Ureter (tissue), 1 donor: Measurements from ENCODE around the gene GALNT18. TPM values are rescaled to one million over a fixed set of nuclear protein-coding genes. Genes with fewer than 3 reads are reported as not detected.

ENCODE experiments used
- DNase-seq: peaks from one replicate; pipeline ENCODE4 v3.0.0-alpha.2; 2020; ENCODE audit warnings: low spot score
- total RNA-seq: library from RNA; stranded (reverse); gene quantifications from one replicate; pipeline ENCODE4 v1.2.4, GENCODE V29; 2023
- donor health status: DM: yes; HTN: yes; CAD: no.

GALNT18 gene
- total RNA-seq, 1 donor from 2014 or later = 13.3 TPM

- DNase-seq = no peak
Observed at GRCh38 chr11:11313902-11314692, 307.7 kb downstream of the GALNT18 start.

- DNase-seq = no peak
Observed at GRCh38 chr11:11313426-11313825, 308.4 kb downstream of the GALNT18 start.

- no peak for DNase-seq
Observed at GRCh38 chr11:11312738-11313137, 309.1 kb downstream of the GALNT18 start.

DNA sequence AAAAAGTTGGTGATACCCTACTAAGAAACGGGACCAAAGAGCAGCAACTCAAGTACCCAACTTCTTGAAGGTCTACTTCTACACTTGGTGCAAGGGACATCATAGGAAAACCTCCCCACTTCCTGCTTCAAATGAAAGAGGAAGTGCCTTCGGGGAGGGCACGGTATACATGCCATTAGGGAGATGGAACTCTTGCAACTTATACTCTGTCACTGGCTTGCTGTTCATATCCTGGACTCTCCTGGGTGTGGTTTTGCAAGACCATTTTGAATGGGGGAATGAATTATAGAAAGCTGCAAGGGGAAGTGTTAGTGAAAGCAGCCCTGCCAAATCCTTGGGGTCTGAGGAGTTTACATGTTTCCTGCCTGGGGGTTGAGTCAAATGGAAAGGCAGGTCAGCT lies 310.6 kb downstream of the GALNT18 start:
- DNase-seq = no peak

DNA sequence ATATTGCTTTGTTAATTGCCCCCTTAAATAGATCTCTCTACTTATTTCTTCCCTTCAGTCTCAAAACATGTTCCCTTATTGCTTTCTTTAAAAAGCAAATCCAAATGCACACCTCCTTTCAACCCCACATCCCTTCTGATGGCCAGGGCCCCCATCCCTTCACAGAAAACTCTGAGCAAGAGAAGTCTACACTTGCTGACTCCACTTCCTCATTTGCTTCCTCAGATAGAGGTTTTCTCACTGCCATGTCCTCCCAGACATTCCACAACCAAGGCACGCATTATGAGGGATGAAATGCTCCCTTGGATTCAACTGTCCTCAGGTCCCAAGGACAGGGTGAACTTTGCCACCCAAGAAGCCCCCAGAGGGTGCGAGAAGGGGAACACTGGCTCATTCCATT lies 311.9 kb downstream of the GALNT18 start:
- DNase-seq = no peak

- DNase-seq = no peak
Observed at GRCh38 chr11:11308249-11308648, 313.6 kb downstream of the GALNT18 start.

- no peak for DNase-seq
Observed at GRCh38 chr11:11306855-11307254, 314.9 kb downstream of the GALNT18 start.

DNA sequence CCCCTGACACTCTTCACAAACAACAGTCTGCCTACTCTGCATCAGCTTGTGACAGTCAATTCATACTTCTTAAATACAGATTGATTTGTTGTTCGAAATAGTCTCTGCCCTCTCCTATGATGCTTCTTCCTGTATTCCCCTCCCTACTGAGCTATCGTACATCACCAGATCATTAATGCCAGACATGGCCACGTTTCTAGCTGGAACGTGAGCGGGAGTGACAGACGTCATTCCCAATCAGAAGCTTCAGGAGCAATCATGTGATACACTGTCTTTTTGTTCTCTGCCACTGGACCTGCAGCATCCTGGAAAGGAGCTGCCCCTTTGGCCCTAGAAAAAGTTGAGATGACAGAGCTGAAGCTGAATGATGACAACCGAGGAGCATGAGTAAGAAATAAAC lies 317.3 kb downstream of the GALNT18 start:
- no peak for DNase-seq

- no peak for DNase-seq
Observed at GRCh38 chr11:11302565-11302964, 319.2 kb downstream of the GALNT18 start.

DNA sequence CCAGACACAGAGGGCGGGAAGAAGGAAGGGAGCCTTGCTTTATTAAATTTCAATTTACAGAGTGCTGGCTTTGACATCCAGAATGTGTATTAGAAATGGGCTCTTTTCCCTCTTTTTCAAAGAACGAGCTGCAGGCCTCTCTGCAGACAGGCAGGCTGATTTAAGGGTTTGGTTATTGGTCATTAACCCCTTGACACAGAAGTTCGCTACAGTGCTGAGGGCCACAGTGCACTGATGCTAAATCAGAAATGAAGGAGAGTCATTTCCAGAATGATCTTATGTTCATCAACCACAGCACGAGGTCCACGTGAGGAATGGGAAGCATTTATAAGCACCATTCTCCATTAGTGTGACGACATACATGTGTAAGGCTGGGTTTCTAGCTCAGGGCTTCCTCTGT lies 320.6 kb downstream of the GALNT18 start:
- no peak for DNase-seq

GRCh38 chr11:11297578-11297977 lies 324.2 kb downstream of the GALNT18 start:
- no peak for DNase-seq

GRCh38 chr11:11296434-11296833 lies 325.4 kb downstream of the GALNT18 start:
- DNase-seq = no peak

GRCh38 chr11:11294551-11294855 lies 327.3 kb downstream of the GALNT18 start:
- no peak for DNase-seq

DNA sequence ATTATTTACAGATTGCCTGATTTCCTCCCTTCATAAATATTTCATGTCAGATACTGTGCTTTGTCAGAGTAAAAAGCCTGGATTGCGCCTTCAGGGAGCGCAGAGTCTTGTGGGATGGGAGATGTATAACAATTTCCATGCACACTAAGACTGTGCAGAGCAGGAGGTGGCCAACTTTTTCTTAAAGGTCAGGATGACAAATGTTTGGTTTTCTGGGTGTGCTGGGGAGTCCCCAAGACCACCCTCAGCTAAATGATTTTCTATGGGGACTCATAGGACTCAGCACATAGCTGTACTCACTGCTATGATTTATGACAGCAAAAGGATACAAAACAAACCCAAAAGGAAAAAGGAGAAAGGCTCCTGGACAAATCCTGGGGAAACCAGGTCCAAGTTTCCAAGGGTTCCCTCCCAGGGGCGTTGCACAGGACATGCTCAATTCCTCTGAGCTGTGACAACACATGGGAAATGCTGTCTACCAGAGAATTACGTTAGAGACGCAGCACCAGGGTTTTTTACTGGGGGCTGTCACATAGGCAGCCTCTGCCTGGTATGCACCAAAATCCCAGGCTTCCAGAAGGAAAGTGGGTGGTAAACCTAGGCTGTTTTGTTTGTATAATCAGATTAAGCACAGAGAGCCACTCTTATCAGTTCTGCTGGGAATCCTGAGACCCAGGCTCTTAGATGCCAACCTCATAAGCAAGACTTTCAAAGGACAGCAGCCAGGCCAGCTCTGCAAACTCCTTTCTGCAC lies 327.8 kb downstream of the GALNT18 start:
- no peak for DNase-seq

GRCh38 chr11:11292839-11293238 lies 329.0 kb downstream of the GALNT18 start:
- DNase-seq = no peak

- no peak for DNase-seq
Observed at GRCh38 chr11:11291041-11292015, 330.5 kb downstream of the GALNT18 start.

DNA sequence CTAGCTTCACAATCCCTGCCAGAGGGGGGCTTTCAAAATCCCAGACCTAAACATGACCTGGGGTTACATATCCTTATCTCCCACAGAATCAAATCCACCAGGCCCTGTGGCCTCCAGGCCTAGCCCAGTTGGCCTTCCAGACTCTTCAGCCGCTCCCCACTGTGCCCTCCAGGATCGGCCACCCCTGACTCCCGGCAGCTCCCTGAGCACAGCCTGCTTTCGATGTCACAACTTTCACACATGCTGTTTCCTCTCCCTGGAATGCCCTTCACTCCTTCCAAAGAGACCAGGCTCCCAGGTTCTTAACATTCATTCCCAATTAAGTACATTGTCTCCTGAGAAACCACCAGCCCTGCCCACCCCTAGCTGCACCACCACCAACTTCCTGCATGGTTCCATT lies 331.5 kb downstream of the GALNT18 start:
- DNase-seq = no peak

DNA sequence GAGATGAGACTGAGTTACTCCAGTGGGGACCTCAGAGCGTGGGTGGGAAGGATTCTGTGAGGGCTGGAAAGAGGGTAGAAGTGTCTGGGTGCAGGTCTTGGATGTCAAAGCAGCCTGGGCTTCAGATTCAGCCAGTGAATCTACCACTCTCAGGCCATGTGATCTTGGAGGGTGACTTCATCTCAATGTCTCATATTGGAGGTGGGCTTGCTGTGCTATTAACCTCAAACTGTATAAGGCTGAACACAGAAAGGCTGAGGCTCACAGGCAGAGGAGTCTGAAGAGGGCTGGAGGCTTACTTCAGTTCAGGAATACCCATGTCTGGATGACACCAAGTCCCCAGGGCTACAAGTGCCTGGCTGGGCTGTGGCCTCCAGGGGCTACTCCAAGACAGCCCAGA lies 332.1 kb downstream of the GALNT18 start:
- DNase-seq = no peak

- no peak for DNase-seq
Observed at GRCh38 chr11:11288972-11289616, 332.7 kb downstream of the GALNT18 start.

DNA sequence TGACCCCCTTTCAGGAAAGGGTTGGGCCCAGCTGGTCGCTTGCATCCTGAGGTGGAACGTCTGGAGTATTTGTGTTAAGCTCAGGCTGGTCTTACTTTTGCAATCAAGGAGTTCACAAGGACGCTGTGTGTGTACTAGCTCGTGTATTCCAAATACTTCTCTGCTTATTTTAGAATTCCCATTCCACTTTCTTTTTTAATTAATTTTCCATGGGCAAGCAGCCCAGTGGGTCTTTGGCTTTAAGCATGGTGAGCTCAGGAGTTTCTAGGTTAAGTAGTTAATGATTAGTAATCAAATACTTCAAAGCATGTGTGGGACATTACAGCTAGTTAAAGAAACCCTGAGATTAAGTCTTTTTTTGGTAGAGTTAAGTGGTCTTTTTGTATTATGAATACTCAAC lies 337.3 kb downstream of the GALNT18 start:
- DNase-seq = no peak

DNA sequence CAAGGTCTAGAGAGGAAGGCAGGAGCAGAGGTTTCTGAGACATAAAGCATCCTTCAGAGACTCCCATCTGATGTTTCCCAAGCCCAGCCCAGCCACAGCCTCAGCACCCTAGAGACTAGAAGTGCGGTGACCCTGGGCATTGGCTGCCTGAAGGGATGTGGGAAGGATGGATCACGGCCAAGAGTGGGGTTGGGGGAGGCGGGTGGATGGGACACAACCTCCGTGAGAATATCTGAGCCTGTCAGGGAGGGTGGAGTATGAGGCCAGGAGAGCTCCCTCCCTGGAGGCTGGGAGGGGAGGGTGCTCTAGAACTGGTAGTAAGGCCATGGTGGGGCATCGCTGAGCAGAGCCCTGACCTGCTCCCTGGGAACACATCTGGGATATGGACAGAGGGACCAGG lies 340.2 kb downstream of the GALNT18 start:
- no peak for DNase-seq

- no peak for DNase-seq
Observed at GRCh38 chr11:11280826-11281225, 341.0 kb downstream of the GALNT18 start.
